NCI-H1092 treated with DMSO at 0.1 percent for 48 hours (cell line): ENCODE measurements around the gene AHCYL1.

Experiments
- DNase-seq: peaks from one replicate; lab custom pipeline; 2025; lab: John Stamatoyannopoulos, UW

The AHCYL1 gene

GRCh38 chr1:110061341-110061740, 76.8 kb downstream of the AHCYL1 start:
- no peak for DNase-seq

- no peak for DNase-seq
Observed at GRCh38 chr1:110062612-110063011, 78.0 kb downstream of the AHCYL1 start.

GRCh38 chr1:110063781-110064180, 79.2 kb downstream of the AHCYL1 start:
- DNase-seq = no peak

GRCh38 chr1:110064576-110065337, 80.2 kb downstream of the AHCYL1 start:
- DNase-seq = no peak

GRCh38 chr1:110065841-110066240, 81.3 kb downstream of the AHCYL1 start:
- DNase-seq = no peak

GRCh38 chr1:110067479-110067892, 82.9 kb downstream of the AHCYL1 start:
- DNase-seq = no peak

GRCh38 chr1:110067893-110068645, 83.5 kb downstream of the AHCYL1 start:
- no peak for DNase-seq

GRCh38 chr1:110068646-110069403, 84.3 kb downstream of the AHCYL1 start:
- DNase-seq = no peak

- DNase-seq = no peak
Observed at GRCh38 chr1:110069404-110070281, 85.1 kb downstream of the AHCYL1 start.

- no peak for DNase-seq
Observed at GRCh38 chr1:110070282-110070669, 85.7 kb downstream of the AHCYL1 start.

- no peak for DNase-seq
Observed at GRCh38 chr1:110070671-110071242, 86.2 kb downstream of the AHCYL1 start, which contains the start of gene ALX3. ALX3 (minus strand) TSS chr1:110070672; CDS start chr1:110070612, 60 bp downstream.
